ENCODE measurements around the gene COLEC12.

Gene COLEC12

GRCh38 chr18:371609-371982 lies 128.9 kb downstream of the COLEC12 start:
- no peaks in the 10 kb centered on the region for H3K27me3 ChIP-seq (ENCODE audit: insufficient read depth, low read length)
- no peaks in the 10 kb centered on the region for H3K9me3 ChIP-seq (ENCODE audit: insufficient read depth, low read depth, low read length)
- H3K4me3 ChIP-seq (ENCODE audit: low read length), result no peak overlapping the region
- H3K9ac ChIP-seq (ENCODE audit: low read depth, low read length), result no peak overlapping the region
- H3K36me3 ChIP-seq (ENCODE audit: insufficient read depth, low read depth, low read length), result no peaks in the 10 kb centered on the region
- no peak overlapping the region for H3K27ac ChIP-seq (ENCODE audit: low read length)
- peaks cover 7% of the 10 kb centered on the region for H3K4me1 ChIP-seq (ENCODE audit: insufficient read depth, low read length)

GRCh38 chr18:370751-371608 lies 129.5 kb downstream of the COLEC12 start:
- no peaks in the 10 kb centered on the region for H3K27me3 ChIP-seq (ENCODE audit: insufficient read depth, low read length)
- H3K4me3 ChIP-seq (ENCODE audit: low read length), result no peak overlapping the region
- H3K9ac ChIP-seq (ENCODE audit: low read depth, low read length), result no peak overlapping the region
- H3K4me1 ChIP-seq (ENCODE audit: insufficient read depth, low read length), result peaks cover 12% of the 10 kb centered on the region
- no peak overlapping the region for H3K27ac ChIP-seq (ENCODE audit: low read length)
- no peaks in the 10 kb centered on the region for H3K36me3 ChIP-seq (ENCODE audit: insufficient read depth, low read depth, low read length)
- no peaks in the 10 kb centered on the region for H3K9me3 ChIP-seq (ENCODE audit: insufficient read depth, low read depth, low read length)

GRCh38 chr18:369224-370015 lies 131.1 kb downstream of the COLEC12 start:
- Histone ChIP-seq H3K4me3 (ENCODE audit: low read length) (no peak overlapping the region), H3K36me3 (ENCODE audit: insufficient read depth, low read depth, low read length) (no peaks in the 10 kb centered on the region), H3K4me1 (ENCODE audit: insufficient read depth, low read length) (peaks cover 16% of the 10 kb centered on the region), H3K27ac (ENCODE audit: low read length) (no peak overlapping the region), H3K9me3 (ENCODE audit: insufficient read depth, low read depth, low read length) (no peaks in the 10 kb centered on the region), H3K9ac (ENCODE audit: low read depth, low read length) (no peak overlapping the region), H3K27me3 (ENCODE audit: insufficient read depth, low read length) (no peaks in the 10 kb centered on the region)

- peaks cover 32% of the 10 kb centered on the region for H3K4me1 ChIP-seq (ENCODE audit: insufficient read depth, low read length)
- no peaks in the 10 kb centered on the region for H3K9me3 ChIP-seq (ENCODE audit: insufficient read depth, low read depth, low read length)
- H3K27ac ChIP-seq (ENCODE audit: low read length), result peak overlapping the region; percentile 17
- H3K4me3 ChIP-seq (ENCODE audit: low read length), result no peak overlapping the region
- H3K36me3 ChIP-seq (ENCODE audit: insufficient read depth, low read depth, low read length), result no peaks in the 10 kb centered on the region
- H3K27me3 ChIP-seq (ENCODE audit: insufficient read depth, low read length), result no peaks in the 10 kb centered on the region
- H3K9ac ChIP-seq (ENCODE audit: low read depth, low read length), result peak overlapping the region; percentile 14; the same call in 1 of the 2 replicates
These were observed 133.9 kb downstream of the COLEC12 start for GRCh38 chr18:366466-367061.

GRCh38 chr18:365651-366050 lies 134.8 kb downstream of the COLEC12 start:
- Histone ChIP-seq H3K9ac (ENCODE audit: low read depth, low read length) (no peak overlapping the region), H3K27me3 (ENCODE audit: insufficient read depth, low read length) (no peaks in the 10 kb centered on the region), H3K4me3 (ENCODE audit: low read length) (no peak overlapping the region), H3K36me3 (ENCODE audit: insufficient read depth, low read depth, low read length) (no peaks in the 10 kb centered on the region), H3K27ac (ENCODE audit: low read length) (no peak overlapping the region), H3K4me1 (ENCODE audit: insufficient read depth, low read length) (peaks cover 32% of the 10 kb centered on the region), H3K9me3 (ENCODE audit: insufficient read depth, low read depth, low read length) (no peaks in the 10 kb centered on the region)

GRCh38 chr18:364256-364826 lies 136.2 kb downstream of the COLEC12 start:
- Histone ChIP-seq H3K9ac (ENCODE audit: low read depth, low read length) (no peak overlapping the region), H3K27me3 (ENCODE audit: insufficient read depth, low read length) (no peaks in the 10 kb centered on the region), H3K4me1 (ENCODE audit: insufficient read depth, low read length) (peaks cover 32% of the 10 kb centered on the region), H3K36me3 (ENCODE audit: insufficient read depth, low read depth, low read length) (no peaks in the 10 kb centered on the region), H3K9me3 (ENCODE audit: insufficient read depth, low read depth, low read length) (no peaks in the 10 kb centered on the region), H3K27ac (ENCODE audit: low read length) (no peak overlapping the region), H3K4me3 (ENCODE audit: low read length) (no peak overlapping the region)

GRCh38 chr18:363301-364085 lies 137.0 kb downstream of the COLEC12 start:
- H3K4me1 ChIP-seq (ENCODE audit: insufficient read depth, low read length), result peaks cover 32% of the 10 kb centered on the region
- no peak overlapping the region for H3K9ac ChIP-seq (ENCODE audit: low read depth, low read length)
- no peak overlapping the region for H3K4me3 ChIP-seq (ENCODE audit: low read length)
- no peaks in the 10 kb centered on the region for H3K27me3 ChIP-seq (ENCODE audit: insufficient read depth, low read length)
- no peak overlapping the region for H3K27ac ChIP-seq (ENCODE audit: low read length)
- no peaks in the 10 kb centered on the region for H3K36me3 ChIP-seq (ENCODE audit: insufficient read depth, low read depth, low read length)
- H3K9me3 ChIP-seq (ENCODE audit: insufficient read depth, low read depth, low read length), result no peaks in the 10 kb centered on the region

GRCh38 chr18:362311-363290 lies 137.9 kb downstream of the COLEC12 start:
- Histone ChIP-seq H3K27ac (ENCODE audit: low read length) (no peak overlapping the region), H3K9ac (ENCODE audit: low read depth, low read length) (no peak overlapping the region), H3K9me3 (ENCODE audit: insufficient read depth, low read depth, low read length) (no peaks in the 10 kb centered on the region), H3K36me3 (ENCODE audit: insufficient read depth, low read depth, low read length) (no peaks in the 10 kb centered on the region), H3K27me3 (ENCODE audit: insufficient read depth, low read length) (no peaks in the 10 kb centered on the region), H3K4me1 (ENCODE audit: insufficient read depth, low read length) (peaks cover 32% of the 10 kb centered on the region), H3K4me3 (ENCODE audit: low read length) (no peak overlapping the region)

GRCh38 chr18:361941-362310 lies 138.6 kb downstream of the COLEC12 start:
- no peak overlapping the region for H3K4me3 ChIP-seq (ENCODE audit: low read length)
- peaks cover 29% of the 10 kb centered on the region for H3K4me1 ChIP-seq (ENCODE audit: insufficient read depth, low read length)
- no peaks in the 10 kb centered on the region for H3K36me3 ChIP-seq (ENCODE audit: insufficient read depth, low read depth, low read length)
- H3K9me3 ChIP-seq (ENCODE audit: insufficient read depth, low read depth, low read length), result no peaks in the 10 kb centered on the region
- H3K27me3 ChIP-seq (ENCODE audit: insufficient read depth, low read length), result no peaks in the 10 kb centered on the region
- H3K9ac ChIP-seq (ENCODE audit: low read depth, low read length), result no peak overlapping the region
- H3K27ac ChIP-seq (ENCODE audit: low read length), result no peak overlapping the region

- H3K27ac ChIP-seq (ENCODE audit: low read length), result no peak overlapping the region
- no peaks in the 10 kb centered on the region for H3K27me3 ChIP-seq (ENCODE audit: insufficient read depth, low read length)
- H3K4me3 ChIP-seq (ENCODE audit: low read length), result no peak overlapping the region
- no peaks in the 10 kb centered on the region for H3K9me3 ChIP-seq (ENCODE audit: insufficient read depth, low read depth, low read length)
- no peak overlapping the region for H3K9ac ChIP-seq (ENCODE audit: low read depth, low read length)
- H3K36me3 ChIP-seq (ENCODE audit: insufficient read depth, low read depth, low read length), result no peaks in the 10 kb centered on the region
- peaks cover 23% of the 10 kb centered on the region for H3K4me1 ChIP-seq (ENCODE audit: insufficient read depth, low read length)
These were observed 139.3 kb downstream of the COLEC12 start for GRCh38 chr18:361100-361732.

All from iPS-20b (cell line).